GM12878 (cell line): ENCODE data around the gene KCNH4. TPM values are rescaled to one million over a fixed set of nuclear protein-coding genes. Genes with fewer than 3 reads are reported as not detected.

Experiments
- ATAC-seq: fragments of 200-7000 bp; cut with Tn5 transposase; 3 replicates; pipeline ENCODE4 v1.9.1; 2020; ENCODE audit warnings: mild to moderate bottlenecking, moderate library complexity
- BruUV-seq: library from RNA; stranded (reverse); fragments of 400-500 nt; replicated peaks from 2 replicates; lab custom pipeline; 2021; lab: Mats Ljungman, UMichigan
- CTCF ChIA-PET: fragments of 300-600 bp; sonication (Branson Sonifier 250); formaldehyde crosslinking; extraction: SDS; loops from one replicate; lab custom pipeline; 2021; ENCODE audit warnings: inconsistent platforms; lab: Yijun Ruan, JAX
- POLR2A ChIA-PET: fragments of 350-600 bp; formaldehyde crosslinking; extraction: SDS; loops from one replicate; lab custom pipeline; 2021; ENCODE audit warnings: inconsistent platforms; lab: Charles Lee
- RAD21 ChIA-PET: fragments of 300-600 bp; sonication (Branson Sonifier 250); formaldehyde crosslinking; loops from one replicate; lab custom pipeline; 2023; ENCODE audit warnings: antibody characterized with exemption; ENCODE audit not compliant: unreplicated experiment; lab: Charles Lee
- SMC1A ChIA-PET: fragments of 300-600 bp; sonication (Branson Sonifier 250); formaldehyde crosslinking; loops from one replicate; lab custom pipeline; 2023; ENCODE audit not compliant: unreplicated experiment, uncharacterized antibody; lab: Charles Lee
- DNase-seq: peaks from one replicate; pipeline ENCODE4 v3.0.0-alpha.2; 2011; ENCODE audit warnings: low read depth, low spot score
- FAIRE-seq: peaks from 3 replicates; lab custom pipeline; 2011; peaks lifted over from hg19 to GRCh38; lab: Jason Lieb, UNC
- H2AFZ ChIP-seq: 2 replicates; pipeline ENCODE4 v1.6.0; 2011; ENCODE audit warnings: low read depth, low read length, control low read depth; ENCODE audit not compliant: control insufficient read depth
- H3K27ac ChIP-seq: 2 replicates; pipeline ENCODE4 v1.5.1; 2011; ENCODE audit warnings: control low read depth; ENCODE audit not compliant: control insufficient read depth, insufficient read depth
- H3K27me3 ChIP-seq, 2 experiments: replicated peaks in 1 of 2; 2 replicates each; pipeline versions ENCODE4 v1.6.0 to v1.6.1; 2011; ENCODE audit warnings: low read length in 1 of 2; ENCODE audit not compliant: control insufficient read depth in 2 of 2, insufficient read depth in 2 of 2
- H3K36me3 ChIP-seq, 2 experiments: 2 replicates each; pipeline ENCODE4 v1.5.1; 2011; ENCODE audit warnings: low read length in 1 of 2; ENCODE audit not compliant: control insufficient read depth in 2 of 2, insufficient read depth in 2 of 2
- H3K4me1 ChIP-seq: 2 replicates; pipeline ENCODE4 v1.6.1; 2011; ENCODE audit warnings: mild to moderate bottlenecking, low read length, moderate library complexity, mixed read lengths; ENCODE audit not compliant: control insufficient read depth, insufficient read depth
- H3K4me2 ChIP-seq: 2 replicates; pipeline ENCODE4 v1.6.0; 2011; ENCODE audit warnings: control low read depth; ENCODE audit not compliant: control insufficient read depth, insufficient read depth
- H3K4me3 ChIP-seq: fragments of 200-600 bp; sonication (generic); 2 replicates; pipeline ENCODE4 v1.5.1; 2016
- H3K79me2 ChIP-seq: 2 replicates; pipeline ENCODE4 v1.6.0; 2011; ENCODE audit warnings: low read length; ENCODE audit not compliant: control insufficient read depth, insufficient read depth
- H3K9ac ChIP-seq: 2 replicates; pipeline ENCODE4 v1.8.0; 2011; ENCODE audit warnings: low read length, control low read depth, mixed read lengths; ENCODE audit not compliant: control insufficient read depth, insufficient read depth
- H3K9me3 ChIP-seq: replicated peaks from 3 replicates; pipeline ENCODE4 v1.5.1; 2011; ENCODE audit warnings: mild to moderate bottlenecking, low read length; ENCODE audit not compliant: control insufficient read depth, insufficient read depth
- H4K20me1 ChIP-seq: 2 replicates; pipeline ENCODE4 v1.6.0; 2011; ENCODE audit not compliant: control insufficient read depth, insufficient read depth
- BHLHE40 ChIP-seq, 2 experiments: fragments of 450-650 bp in 1 of 2; IDR thresholded peaks; 2 replicates each; pipeline ENCODE4 v1.6.1; 2011 to 2017; ENCODE audit warnings: low read depth in 2 of 2, borderline replicate concordance in 1 of 2, improper control_type of control experiment in 1 of 2, low read length in 1 of 2, mild to moderate bottlenecking in 1 of 2
- HDGF ChIP-seq: fragments of 450-650 bp; IDR thresholded peaks from 2 replicates; pipeline ENCODE4 v1.6.1; 2016; ENCODE audit warnings: antibody characterized with exemption
- KDM1A ChIP-seq: fragments of 200-600 bp; sonication (generic); IDR thresholded peaks from 2 replicates; pipeline ENCODE4 v1.6.1; 2016; ENCODE audit warnings: borderline replicate concordance
- MEF2B ChIP-seq: fragments of 450-650 bp; IDR thresholded peaks from 2 replicates; pipeline ENCODE4 v1.6.1; 2018; ENCODE audit warnings: mild to moderate bottlenecking, moderate library complexity; ENCODE audit not compliant: partially characterized antibody, poor library complexity, severe bottlenecking
- WGBS: methylation state at CpG from one replicate; pipeline ENCODE4 v1.1.6; 2016; ENCODE audit warnings: low lambda C conversion rate; ENCODE audit not compliant: insufficient replicate concordance, insufficient coverage; ENCODE audit errors: missing lambda C conversion rate; 5-methylcytosine and 5-hydroxymethylcytosine counted together
- in situ Hi-C: fragments of 300-500 bp; cut with MboI; formaldehyde crosslinking; loops from 9 replicates; pipeline ENCODE4 v1.14.3; 2018; ENCODE audit warnings: mixed read lengths
- intact Hi-C: fragments of 100-400 bp; cut with micrococcal nuclease; formaldehyde crosslinking; loops from one replicate; pipeline ENCODE4 v1.14.2; 2022; ENCODE audit not compliant: unreplicated experiment
- polyA plus RNA-seq, 11 experiments: library from polyadenylated mRNA; depleted of rRNA in 4 of 11; unstranded in 6 of 11; stranded (reverse) in 5 of 11; fragments of >200 nt; fragmentation: Nextera tagmentation in 4 of 11; fragmentation: Illumina TruSeq in 1 of 11; extraction: Ambion mirVana in 4 of 11; extraction: Trizol in 1 of 11; gene quantifications; 1 replicate in 1 of 11; 2 replicates in 10 of 11; pipeline versions ENCODE4 v1.2.1 to v1.2.3, GENCODE V29; 2011 to 2016; ENCODE audit warnings: inconsistent platforms in 2 of 11, missing spikeins in 2 of 11, low read depth in 1 of 11
- total RNA-seq, 4 experiments: library from RNA; depleted of rRNA in 3 of 4; stranded (reverse); fragments of >200 nt in 3 of 4; fragmentation: Illumina TruSeq in 1 of 4; extraction: Trizol in 1 of 4; gene quantifications; 2 replicates each; pipeline versions ENCODE4 v1.2.1 to v1.2.3, GENCODE V29; 2013 to 2021

The KCNH4 gene
- total and polyA plus RNA-seq, 10 of the 15 experiments (the other 5 are each of a cell fraction or from before 2014, with no cell fraction given), result 0.03 to 0.88 (median 0.10) TPM; not detected in 2

- no peak for DNase-seq
- peaks cover 27% of the 10 kb centered on the region for H3K4me1 ChIP-seq
- no peak for FAIRE-seq
- CTCF ChIA-PET, result interaction anchor here (0.6 to 7.5 kb wide), 10 partner anchors 9 to 417 kb away, joined by 3 to 61 read pairs (median 5); partner anchors contain the start of genes DNAJC7 and KCNH4
- POLR2A ChIA-PET, result interaction anchor here (0.5 to 3.5 kb wide), 4 partner anchors 10 to 433 kb away, joined by 4 to 23 read pairs (median 7); partner anchors contain the start of genes DNAJC7, KAT2A and ODAD4
- no peak for TF ChIP-seq MEF2B
- no peak for TF ChIP-seq KDM1A
- TF ChIP-seq HDGF, result no peak
- TF ChIP-seq BHLHE40 (IDR thresholded peaks at IDR 0.05; ENCODE audit: borderline replicate concordance in 1 of 2, low read depth in 2 of 2, low read length in 1 of 2), result no peak
- TF ChIP-seq, all 136 proteins: peak for 0
- H3K79me2 ChIP-seq, result peaks cover 13% of the 10 kb centered on the region
- RAD21 ChIA-PET, result interaction anchor here (0.9 to 1.9 kb wide), 9 partner anchors 10 to 148 kb away, joined by 3 to 8 read pairs (median 4); partner anchors contain the start of genes CNP, KAT2A and NKIRAS2
- no peak for ATAC-seq
- H3K9me3 ChIP-seq, result no peaks in the 10 kb centered on the region; the same call in 2 of the 3 replicates
- H3K9ac ChIP-seq, result no peak overlapping the region
- SMC1A ChIA-PET, result interaction anchor here (1.1 to 3.3 kb wide), 4 partner anchors 44 to 148 kb away, joined by 4 to 17 read pairs (median 10); partner anchors contain the start of gene DNAJC7
- H3K27me3 ChIP-seq, result no peaks in the 10 kb centered on the region
- peaks cover 2 to 3% of the 10 kb centered on the region in 2 experiments; a peak in 2 of 4 replicates for H3K36me3 ChIP-seq
- intact Hi-C loops (no loop called here), in situ Hi-C loops (loop anchor here (5.0 kb wide), 2 partner anchors 88 to 148 kb away; partner anchors contain the start of gene NKIRAS2)
- H2AFZ ChIP-seq, result no peak overlapping the region
- H4K20me1 ChIP-seq, result no peaks in the 10 kb centered on the region
- WGBS, result 85% methylated on average over 18 of the region's 18 CpGs
- H3K27ac ChIP-seq, result no peak overlapping the region
- peak overlapping the region; percentile 75 for H3K4me2 ChIP-seq
- TSS peak; percentile 65 for BruUV-seq
- H3K4me3 ChIP-seq, result no peak overlapping the region
These were observed 70.4 kb downstream of the KCNH4 start for GRCh38 chr17:42110301-42111264.
